WTC11 (cell line): ENCODE measurements around the gene IRF2.

Experiments
- CTCF ChIP-seq: fragments of 200-600 bp; IDR thresholded peaks from 2 replicates; pipeline ENCODE4 v1.8.0; 2022; ENCODE audit warnings: antibody characterized with exemption
- IRF2 ChIP-seq: sonication (generic); formaldehyde crosslinking; IDR thresholded peaks from 2 replicates; pipeline ENCODE4 v1.8.0; 2022; ENCODE audit warnings: low read depth, missing genetic modification reagents, borderline replicate concordance
- MAX ChIP-seq: sonication (generic); formaldehyde crosslinking; IDR thresholded peaks from 2 replicates; pipeline ENCODE4 v1.8.0; 2022; ENCODE audit warnings: mild to moderate bottlenecking, missing genetic modification reagents
- MXD4 ChIP-seq: fragments of 250-450 bp; sonication (Bioruptor Pico); IDR thresholded peaks from 2 replicates; pipeline ENCODE4 v1.8.0; 2021; ENCODE audit warnings: mild to moderate bottlenecking, moderate library complexity, borderline replicate concordance
- SMAD4 ChIP-seq: sonication (generic); formaldehyde crosslinking; IDR thresholded peaks from 2 replicates; pipeline ENCODE4 v1.8.0; 2022; ENCODE audit warnings: mild to moderate bottlenecking, missing genetic modification reagents
- TP53 ChIP-seq: sonication (generic); formaldehyde crosslinking; IDR thresholded peaks from 2 replicates; pipeline ENCODE4 v1.8.1; 2023; ENCODE audit warnings: mild to moderate bottlenecking, missing genetic modification reagents
- ZBTB43 ChIP-seq: sonication (generic); formaldehyde crosslinking; IDR thresholded peaks from 2 replicates; pipeline ENCODE4 v1.8.1; 2023; ENCODE audit warnings: mild to moderate bottlenecking, missing genetic modification reagents
- ZNF263 ChIP-seq: sonication (generic); formaldehyde crosslinking; IDR thresholded peaks from 2 replicates; pipeline ENCODE4 v1.8.1; 2022; ENCODE audit warnings: low read depth, mild to moderate bottlenecking, moderate library complexity, missing genetic modification reagents

- TF ChIP-seq ZNF263 (no peak), MXD4 (CRISPR knock-in tag) (no peak), TP53 (CRISPR knock-in tag) (no peak), SMAD4 (CRISPR knock-in tag) (no peak), CTCF (no peak), MAX (CRISPR knock-in tag) (no peak), ZBTB43 (CRISPR knock-in tag) (no peak), IRF2 (CRISPR knock-in tag) (no peak)
Observed at GRCh38 chr4:184444953-184445309, 29.4 kb downstream of the IRF2 start.
